ENCODE results near the gene SUN5. TPM values are rescaled to one million over a fixed set of nuclear protein-coding genes. Genes with fewer than 3 reads are reported as not detected.

Gene SUN5
- polyA plus RNA-seq, 2 of the 4 experiments (the other 2 are of a cell fraction), result not detected

DNA sequence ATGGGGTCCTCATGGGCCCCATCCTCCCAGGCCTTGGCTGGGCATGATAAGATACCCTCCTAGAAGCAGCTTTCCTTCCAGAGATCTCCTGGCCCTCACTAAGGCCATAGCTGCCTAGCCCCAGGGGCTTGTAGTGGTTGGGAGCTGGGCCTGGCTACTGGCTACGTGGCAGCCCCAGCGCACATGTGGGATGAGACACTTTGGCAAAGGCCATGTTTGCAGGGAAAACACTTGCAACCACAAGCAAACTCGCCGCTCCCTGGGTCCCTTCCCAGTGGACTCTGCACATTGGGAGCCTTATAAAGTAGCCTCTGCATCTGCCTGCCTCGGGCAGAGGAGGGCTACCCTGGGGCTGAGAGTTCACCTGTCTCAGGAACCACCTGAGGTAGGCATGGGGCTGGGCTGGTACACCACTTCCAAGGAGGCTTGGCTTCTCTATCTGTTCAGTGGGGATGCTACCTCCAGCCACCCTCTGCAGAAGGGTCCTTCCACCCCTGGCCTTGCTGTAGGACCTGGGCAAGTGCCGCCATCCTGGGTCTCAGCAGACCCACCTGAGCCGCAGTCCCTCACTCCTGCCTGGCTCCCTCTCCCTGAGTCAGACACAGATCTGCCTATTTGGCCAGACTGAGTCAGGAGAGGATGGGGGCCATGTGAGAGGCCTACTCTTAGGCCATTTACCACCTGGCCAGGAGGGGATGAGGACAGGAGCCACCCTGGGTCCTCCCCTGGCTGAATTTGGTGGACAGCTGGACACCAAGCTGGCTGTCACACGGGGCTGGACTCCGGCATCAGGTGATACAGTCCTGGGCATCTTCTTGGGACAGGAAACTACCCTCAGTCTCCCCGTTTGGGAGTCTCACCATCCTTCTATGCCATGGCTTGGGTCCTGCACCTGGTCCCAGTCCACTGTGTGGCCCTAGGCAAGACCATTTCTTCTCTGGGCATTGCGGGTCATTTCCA, 3.4 kb upstream of the SUN5 start, which contains the start of gene BPIFB2:
Gene BPIFB2 (plus strand): TSS at position 329 of the 960 bp plus-strand sequence. CDS start 871 bp downstream, outside the sequence.
- FAIRE-seq (no peak), ATAC-seq (no peak), DNase-seq (ENCODE audit: low read depth in 1 of 2, low spot score in 1 of 2) (no peak)
- 57% methylated on average over 9 of the region's 11 CpGs for WGBS (ENCODE audit: missing lambda C conversion rate)
- H3K4me1 ChIP-seq, result 0 out of 3 replicates have a peak, but pooled peaks cover 3% of the 10 kb centered on the region
- no peaks in the 10 kb centered on the region; the same call in 2 of the 3 replicates for H3K9me3 ChIP-seq
- no peak within 1 kb of the TSS for H3K27ac ChIP-seq
- POLR2A ChIA-PET, result no interaction called here
- CTCF ChIA-PET, result interaction anchor here (1.3 kb wide), 1 partner anchor 105 kb away, joined by 3 read pairs; no protein-coding TSS in a partner anchor
- no peak within 1 kb of the TSS for H3K4me3 ChIP-seq
- H3K4me2 ChIP-seq, result no peak within 1 kb of the TSS
- TF ChIP-seq HOXA7 (CRISPR knock-in tag; IDR thresholded peaks at IDR 0.05) (no peak), ZFP36 (IDR thresholded peaks at IDR 0.05; ENCODE audit: borderline replicate concordance, partially characterized antibody) (no peak), ESRRA (IDR thresholded peaks at IDR 0.05; ENCODE audit: borderline replicate concordance, low read length) (no peak), CBX2 (IDR thresholded peaks at IDR 0.05; ENCODE audit: borderline replicate concordance, low read depth) (no peak), EP300 (IDR thresholded peaks at IDR 0.05) (no peak)

DNA sequence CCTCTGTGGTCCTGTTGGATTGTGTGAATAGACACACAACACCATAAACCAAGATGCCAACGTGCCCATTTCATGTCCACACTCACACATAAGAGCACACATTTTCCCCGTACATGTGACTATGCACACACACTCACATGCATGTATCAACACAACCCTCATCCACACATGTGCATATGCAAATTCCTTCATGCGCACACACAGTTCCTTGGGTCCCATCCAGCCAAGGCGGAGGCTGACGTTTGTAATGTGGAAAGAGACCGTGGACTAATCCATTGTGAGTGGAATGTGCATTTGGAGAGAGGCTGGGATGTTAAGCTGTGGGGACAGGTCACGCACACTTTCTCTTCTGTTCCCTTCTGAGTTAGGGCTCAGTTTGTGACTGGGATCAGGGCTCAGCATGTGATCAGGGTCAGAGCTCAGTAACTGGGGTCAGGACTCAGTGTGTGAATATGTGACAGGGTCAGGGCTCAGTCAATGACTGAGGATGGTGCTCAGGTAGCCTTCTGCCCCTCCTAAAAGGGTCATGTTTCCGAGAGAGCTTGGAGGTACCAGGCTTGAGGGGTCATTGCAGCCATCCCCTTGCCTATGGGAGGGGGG, 2.6 kb upstream of the SUN5 start:
- no peak for TF ChIP-seq NFE2L2 (conservative IDR thresholded peaks at IDR 0.05; ENCODE audit: low read length)
- TF ChIP-seq, protein P1, sequence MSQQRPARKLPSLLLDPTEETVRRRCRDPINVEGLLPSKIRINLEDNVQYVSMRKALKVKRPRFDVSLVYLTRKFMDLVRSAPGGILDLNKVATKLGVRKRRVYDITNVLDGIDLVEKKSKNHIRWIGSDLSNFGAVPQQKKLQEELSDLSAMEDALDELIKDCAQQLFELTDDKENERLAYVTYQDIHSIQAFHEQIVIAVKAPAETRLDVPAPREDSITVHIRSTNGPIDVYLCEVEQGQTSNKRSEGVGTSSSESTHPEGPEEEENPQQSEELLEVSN (IDR thresholded peaks at IDR 0.05; ENCODE audit: borderline replicate concordance, low read depth), result no peak
- no peak for TF ChIP-seq ESRRA (IDR thresholded peaks at IDR 0.05; ENCODE audit: borderline replicate concordance, low read length)
- no peak for TF ChIP-seq CEBPB (IDR thresholded peaks at IDR 0.05)
- TF ChIP-seq, protein P2, sequence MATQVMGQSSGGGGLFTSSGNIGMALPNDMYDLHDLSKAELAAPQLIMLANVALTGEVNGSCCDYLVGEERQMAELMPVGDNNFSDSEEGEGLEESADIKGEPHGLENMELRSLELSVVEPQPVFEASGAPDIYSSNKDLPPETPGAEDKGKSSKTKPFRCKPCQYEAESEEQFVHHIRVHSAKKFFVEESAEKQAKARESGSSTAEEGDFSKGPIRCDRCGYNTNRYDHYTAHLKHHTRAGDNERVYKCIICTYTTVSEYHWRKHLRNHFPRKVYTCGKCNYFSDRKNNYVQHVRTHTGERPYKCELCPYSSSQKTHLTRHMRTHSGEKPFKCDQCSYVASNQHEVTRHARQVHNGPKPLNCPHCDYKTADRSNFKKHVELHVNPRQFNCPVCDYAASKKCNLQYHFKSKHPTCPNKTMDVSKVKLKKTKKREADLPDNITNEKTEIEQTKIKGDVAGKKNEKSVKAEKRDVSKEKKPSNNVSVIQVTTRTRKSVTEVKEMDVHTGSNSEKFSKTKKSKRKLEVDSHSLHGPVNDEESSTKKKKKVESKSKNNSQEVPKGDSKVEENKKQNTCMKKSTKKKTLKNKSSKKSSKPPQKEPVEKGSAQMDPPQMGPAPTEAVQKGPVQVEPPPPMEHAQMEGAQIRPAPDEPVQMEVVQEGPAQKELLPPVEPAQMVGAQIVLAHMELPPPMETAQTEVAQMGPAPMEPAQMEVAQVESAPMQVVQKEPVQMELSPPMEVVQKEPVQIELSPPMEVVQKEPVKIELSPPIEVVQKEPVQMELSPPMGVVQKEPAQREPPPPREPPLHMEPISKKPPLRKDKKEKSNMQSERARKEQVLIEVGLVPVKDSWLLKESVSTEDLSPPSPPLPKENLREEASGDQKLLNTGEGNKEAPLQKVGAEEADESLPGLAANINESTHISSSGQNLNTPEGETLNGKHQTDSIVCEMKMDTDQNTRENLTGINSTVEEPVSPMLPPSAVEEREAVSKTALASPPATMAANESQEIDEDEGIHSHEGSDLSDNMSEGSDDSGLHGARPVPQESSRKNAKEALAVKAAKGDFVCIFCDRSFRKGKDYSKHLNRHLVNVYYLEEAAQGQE (IDR thresholded peaks at IDR 0.05), result no peak
- TF ChIP-seq FOSL2 (IDR thresholded peaks at IDR 0.05), result no peak
- no peak for TF ChIP-seq FOSL2 (CRISPR knock-in tag; IDR thresholded peaks at IDR 0.05)
- TF ChIP-seq CBX8 (IDR thresholded peaks at IDR 0.05), result no peak
- no peak for TF ChIP-seq HDAC2 (IDR thresholded peaks at IDR 0.05)
- no peak for TF ChIP-seq SREBF2 (IDR thresholded peaks at IDR 0.05)
- no peak for TF ChIP-seq HOXB13 (CRISPR knock-in tag; IDR thresholded peaks at IDR 0.05; ENCODE audit: low read depth)
- no peak for TF ChIP-seq HOXA7 (CRISPR knock-in tag; IDR thresholded peaks at IDR 0.05)
- no peak for TF ChIP-seq JUN (IDR thresholded peaks at IDR 0.05)
- TF ChIP-seq PHF8 (IDR thresholded peaks at IDR 0.05; ENCODE audit: borderline replicate concordance, low read depth), result no peak
- TF ChIP-seq, protein P3, sequence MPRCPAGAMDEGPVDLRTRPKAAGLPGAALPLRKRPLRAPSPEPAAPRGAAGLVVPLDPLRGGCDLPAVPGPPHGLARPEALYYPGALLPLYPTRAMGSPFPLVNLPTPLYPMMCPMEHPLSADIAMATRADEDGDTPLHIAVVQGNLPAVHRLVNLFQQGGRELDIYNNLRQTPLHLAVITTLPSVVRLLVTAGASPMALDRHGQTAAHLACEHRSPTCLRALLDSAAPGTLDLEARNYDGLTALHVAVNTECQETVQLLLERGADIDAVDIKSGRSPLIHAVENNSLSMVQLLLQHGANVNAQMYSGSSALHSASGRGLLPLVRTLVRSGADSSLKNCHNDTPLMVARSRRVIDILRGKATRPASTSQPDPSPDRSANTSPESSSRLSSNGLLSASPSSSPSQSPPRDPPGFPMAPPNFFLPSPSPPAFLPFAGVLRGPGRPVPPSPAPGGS (IDR thresholded peaks at IDR 0.05), result no peak
- no peak for TF ChIP-seq BHLHE40 (IDR thresholded peaks at IDR 0.05; ENCODE audit: low read depth, low read length)
- no peak for TF ChIP-seq ZNF302 (CRISPR knock-in tag; IDR thresholded peaks at IDR 0.05)
- TF ChIP-seq RAD21 (conservative IDR thresholded peaks at IDR 0.05 in 1 of 2, IDR thresholded peaks at IDR 0.05 in 1 of 2), result no peak
- Histone ChIP-seq H3K27ac (no peak overlapping the region), H3K4me1 (0 out of 3 replicates have a peak, but pooled peaks cover 3% of the 10 kb centered on the region), H3K4me3 (no peak overlapping the region), H3K9me3 (no peaks in the 10 kb centered on the region; the same call in 2 of the 3 replicates), H3K4me2 (no peak overlapping the region)
- CTCF ChIA-PET, result interaction anchor here (1.3 kb wide), 1 partner anchor 105 kb away, joined by 3 read pairs; no protein-coding TSS in a partner anchor
- ATAC-seq, result no peak
- POLR2A ChIA-PET, result no interaction called here
- WGBS (ENCODE audit: missing lambda C conversion rate), result 51% methylated on average over 8 of the region's 8 CpGs
- FAIRE-seq, result no peak
- DNase-seq (ENCODE audit: low read depth in 1 of 2, low spot score in 1 of 2), result no peak

Measured in A549 (cell line).